H4 (cell line): ENCODE measurements around the gene LGALS8. TPM values are rescaled to one million over a fixed set of nuclear protein-coding genes. Genes with fewer than 3 reads are reported as not detected.
A peak's percentile ranks its signal among the peaks of the same experiment; 100 is the strongest.
"Not testable (repeated sequence)": the region's sequence is repeated elsewhere in the genome, so short reads cannot be mapped to it uniquely, and the experiment has no call there.

Source experiments
- DNase-seq: peaks from one replicate; pipeline ENCODE4 v3.0.0-alpha.2; 2015; ENCODE audit warnings: low spot score
- total RNA-seq: library from RNA; depleted of rRNA; stranded (reverse); fragments of >200 nt; shearing (Covaris generic); gene quantifications from 2 replicates; pipeline ENCODE4 v1.2.3, GENCODE V29; 2014; rRNA removed

Gene LGALS8
- total RNA-seq = 70.1 and 81.9 TPM in 2 replicates

GRCh38 chr1:236523704-236524141 lies at the start of gene LGALS8:
Gene LGALS8 (plus strand): TSS chr1:236523982. CDS start chr1:236526071, 2,089 bp downstream.
- DNase-seq = peak; percentile 66

- DNase-seq = no peak
Measured at GRCh38 chr1:236476019-236476418, 47.8 kb upstream of the LGALS8 start.

- DNase-seq = no peak
Measured at GRCh38 chr1:236480758-236481436, 42.9 kb upstream of the LGALS8 start.

- DNase-seq = no peak
Measured at GRCh38 chr1:236484310-236484971, 39.3 kb upstream of the LGALS8 start.

GRCh38 chr1:236486356-236487002 lies 37.3 kb upstream of the LGALS8 start:
- no peak for DNase-seq

- not testable (repeated sequence) for DNase-seq
Measured at GRCh38 chr1:236489161-236489560, 34.6 kb upstream of the LGALS8 start.

GRCh38 chr1:236489710-236490377 lies 33.9 kb upstream of the LGALS8 start:
- peak; percentile 46 for DNase-seq

GRCh38 chr1:236491469-236492136 lies 32.2 kb upstream of the LGALS8 start:
- DNase-seq = no peak

GRCh38 chr1:236492378-236492777 lies 31.4 kb upstream of the LGALS8 start:
- DNase-seq = no peak

GRCh38 chr1:236494082-236494481 lies 29.7 kb upstream of the LGALS8 start:
- no peak for DNase-seq

GRCh38 chr1:236494586-236495466 lies 29.0 kb upstream of the LGALS8 start:
- no peak for DNase-seq

- no peak for DNase-seq
Measured at GRCh38 chr1:236495467-236496112, 28.2 kb upstream of the LGALS8 start.

GRCh38 chr1:236497908-236498307 lies 25.9 kb upstream of the LGALS8 start:
- no peak for DNase-seq

- DNase-seq = no peak
Measured at GRCh38 chr1:236501093-236501492, 22.7 kb upstream of the LGALS8 start.

- DNase-seq = no peak
Measured at GRCh38 chr1:236502579-236502971, 21.2 kb upstream of the LGALS8 start.

- DNase-seq = peak; percentile 87
Measured at GRCh38 chr1:236502972-236503639, 20.7 kb upstream of the LGALS8 start.

- DNase-seq = not testable (repeated sequence)
Measured at GRCh38 chr1:236504338-236504737, 19.4 kb upstream of the LGALS8 start.

- peak; percentile 39 for DNase-seq
Measured at GRCh38 chr1:236507022-236507700, 16.6 kb upstream of the LGALS8 start.

GRCh38 chr1:236508593-236509027 lies 15.2 kb upstream of the LGALS8 start:
- DNase-seq = no peak
